Activated naive CD4-positive, alpha-beta T cell treated with Interleukin-2 at 50 U/mL for 16 hours (primary cell): ENCODE results near the gene DDI2.

ENCODE experiments used
- DNase-seq: peaks from one replicate; pipeline ENCODE4 v3.0.0-alpha.2; 2020

The DDI2 gene

DNA sequence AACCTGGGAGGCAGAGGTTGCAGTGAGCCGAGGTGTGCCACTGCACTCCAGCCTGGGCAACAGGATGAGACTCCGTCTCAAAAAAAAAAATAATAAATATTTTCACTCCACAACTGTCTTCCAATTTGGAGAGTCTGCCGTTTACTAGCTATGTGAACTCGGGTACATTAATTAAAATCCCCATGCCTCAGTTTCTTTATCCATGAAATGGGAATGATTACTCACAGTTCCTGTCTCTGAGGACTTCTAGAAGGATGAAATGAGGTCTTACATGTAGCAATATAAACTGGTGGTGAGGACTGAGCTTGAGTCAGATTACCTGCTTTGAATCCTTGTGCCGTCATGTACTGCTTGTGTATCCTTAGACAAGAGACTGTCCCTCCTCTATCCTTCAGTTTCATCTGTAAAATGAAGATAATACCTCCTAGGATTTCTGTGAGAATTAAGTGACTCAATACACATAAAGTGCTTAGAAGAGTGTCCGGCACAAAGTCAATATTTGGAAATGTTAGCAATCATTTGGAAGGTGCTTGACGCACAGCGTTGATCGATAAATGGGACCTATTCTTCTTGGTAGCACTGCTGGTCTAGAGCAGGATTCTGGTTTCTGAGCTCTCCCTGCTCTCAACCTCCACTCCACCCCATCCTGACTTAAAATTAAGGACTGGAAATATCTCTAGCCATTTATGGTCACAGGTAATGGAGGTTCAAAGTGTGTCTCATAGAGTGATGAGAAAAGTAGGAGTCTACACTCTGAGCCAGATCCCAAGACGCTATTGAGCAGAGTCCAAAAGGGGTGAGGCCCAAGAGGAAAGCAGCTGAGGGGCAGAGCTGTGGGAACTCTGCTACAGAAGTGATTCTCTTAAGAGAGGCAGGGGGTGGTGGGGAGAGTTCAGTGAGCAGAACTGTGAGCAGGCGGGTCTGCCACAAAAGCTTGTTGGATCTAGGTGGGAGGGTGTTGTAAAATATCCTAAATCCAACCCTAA, 11.6 kb upstream of the DDI2 start:
- DNase-seq: no peak

DNA sequence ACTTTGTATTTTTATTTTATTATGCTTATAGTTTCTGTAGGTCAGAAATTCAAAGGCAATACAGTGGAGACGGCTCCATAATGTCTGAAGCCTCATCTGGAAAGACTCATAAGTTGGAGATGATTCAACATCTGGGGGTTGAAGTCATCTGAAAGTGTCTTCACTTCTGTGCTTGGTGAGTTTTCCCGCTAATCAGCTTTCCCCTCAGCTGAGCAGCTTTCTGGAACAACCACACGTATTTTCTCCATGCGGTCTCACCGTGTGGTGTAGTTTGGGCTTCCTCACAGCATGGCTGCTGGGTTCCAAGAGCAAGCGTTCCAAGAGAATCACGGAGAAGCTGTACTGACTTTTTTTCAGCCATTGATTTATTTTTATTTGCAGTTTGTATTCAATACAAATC, 7.6 kb upstream of the DDI2 start:
- no peak for DNase-seq

DNA sequence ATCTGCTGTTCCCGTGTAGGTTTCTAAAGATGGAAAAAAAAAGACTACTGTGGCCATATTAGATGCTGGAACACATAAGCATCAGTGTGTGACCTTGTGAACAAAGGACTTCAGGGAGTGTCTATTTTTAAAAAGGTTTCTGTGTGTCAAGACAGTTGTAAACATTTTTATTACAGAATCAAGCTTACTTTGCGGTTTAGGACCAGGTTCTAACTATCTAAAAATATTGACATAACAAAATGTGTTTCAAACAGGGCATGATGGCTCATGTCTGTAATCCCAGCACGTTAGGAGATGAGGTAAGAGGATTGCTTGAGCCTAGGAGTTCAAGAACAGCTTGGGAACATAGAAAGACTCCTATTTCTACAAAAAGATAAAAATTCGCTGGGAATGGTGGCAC, 7.1 kb upstream of the DDI2 start:
- no peak for DNase-seq

GRCh38 chr1:15616373-15617172, 685 bp upstream of the DDI2 start:
- peak; percentile 6 for DNase-seq

GRCh38 chr1:15618077-15618654, 908 bp downstream of the DDI2 start:
- DNase-seq: no peak

DNA sequence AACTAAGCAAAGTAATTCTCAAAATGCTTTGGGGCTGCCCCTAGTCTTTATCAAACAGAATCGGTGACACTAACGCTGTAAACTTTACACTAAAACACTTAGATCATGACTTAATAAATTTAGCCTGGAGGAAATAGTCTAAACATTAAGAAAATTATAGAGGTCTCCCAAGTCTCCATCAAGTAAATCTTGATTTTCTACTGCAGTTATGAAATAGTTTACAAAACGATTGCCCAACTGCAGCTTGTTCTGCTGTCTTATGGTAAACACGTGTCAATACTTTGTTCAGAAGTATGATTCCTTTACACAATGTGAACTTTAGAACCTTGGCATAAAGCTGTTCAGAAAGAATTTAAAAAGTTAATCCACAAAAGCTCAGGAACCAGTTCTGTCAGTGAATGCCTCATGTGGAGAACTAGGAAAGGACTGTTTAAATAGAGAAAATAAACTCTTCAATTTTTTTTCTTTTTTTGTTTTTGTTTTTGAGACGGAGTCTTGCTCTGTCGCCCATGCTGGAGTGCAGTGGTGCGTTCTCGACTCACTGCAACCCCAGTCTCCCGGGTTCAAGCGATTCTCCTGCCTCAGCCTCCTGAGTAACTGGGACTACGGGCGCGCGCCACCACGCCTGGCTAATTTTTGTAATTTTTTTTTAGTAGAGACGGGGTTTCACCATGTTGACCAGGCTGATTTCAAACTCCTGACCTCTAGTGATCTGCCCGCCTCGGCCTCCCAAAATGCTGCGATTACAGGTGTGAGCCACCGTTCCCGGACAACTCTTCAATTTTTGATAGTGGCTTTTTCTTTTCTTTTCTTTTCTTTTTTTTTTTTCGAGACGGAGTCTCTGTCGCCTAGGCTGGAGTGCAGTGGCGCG, 1.6 kb downstream of the DDI2 start:
- DNase-seq: no peak

DNA sequence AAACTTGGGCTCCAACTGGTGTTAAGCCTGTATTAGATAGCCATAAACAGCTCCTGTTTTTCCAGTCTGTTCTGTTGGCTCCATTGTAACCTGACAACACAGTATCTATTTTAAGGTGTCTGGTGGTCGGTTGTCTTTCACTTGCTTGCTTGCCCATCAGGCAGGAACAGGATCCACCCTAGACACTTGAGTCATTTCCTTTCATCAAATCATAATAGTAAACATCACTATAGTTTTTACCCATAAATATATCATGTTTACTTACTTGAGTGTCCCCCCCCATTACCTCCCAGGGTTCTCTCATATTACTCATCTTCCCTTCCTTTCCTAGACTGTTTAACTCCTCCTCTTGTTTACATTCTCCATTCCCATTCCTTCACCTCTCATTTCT, 2.9 kb downstream of the DDI2 start:
- DNase-seq: no peak

GRCh38 chr1:15620902-15621682, 3.8 kb downstream of the DDI2 start:
- no peak for DNase-seq

DNA sequence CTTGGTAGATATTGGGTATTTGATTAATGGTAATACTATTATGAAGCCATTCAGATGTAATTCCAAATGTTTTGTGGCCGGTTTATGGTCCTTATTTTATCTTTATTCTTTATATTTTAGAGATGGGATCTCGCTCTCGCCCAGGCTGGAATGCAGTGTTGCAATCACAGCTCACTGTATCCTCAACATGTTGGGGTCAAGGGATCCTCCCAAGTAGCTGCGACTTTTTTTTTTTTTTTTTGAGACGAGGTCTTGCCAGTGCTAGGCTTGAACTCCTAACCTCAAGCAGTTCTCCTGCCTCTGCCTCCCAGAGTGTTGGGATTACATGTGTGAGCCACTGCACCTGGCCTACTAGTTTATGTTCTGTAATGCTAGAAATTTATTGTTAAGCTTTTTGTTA, 4.7 kb downstream of the DDI2 start:
- DNase-seq: no peak

GRCh38 chr1:15622712-15623373, 5.6 kb downstream of the DDI2 start:
- DNase-seq: no peak

DNA sequence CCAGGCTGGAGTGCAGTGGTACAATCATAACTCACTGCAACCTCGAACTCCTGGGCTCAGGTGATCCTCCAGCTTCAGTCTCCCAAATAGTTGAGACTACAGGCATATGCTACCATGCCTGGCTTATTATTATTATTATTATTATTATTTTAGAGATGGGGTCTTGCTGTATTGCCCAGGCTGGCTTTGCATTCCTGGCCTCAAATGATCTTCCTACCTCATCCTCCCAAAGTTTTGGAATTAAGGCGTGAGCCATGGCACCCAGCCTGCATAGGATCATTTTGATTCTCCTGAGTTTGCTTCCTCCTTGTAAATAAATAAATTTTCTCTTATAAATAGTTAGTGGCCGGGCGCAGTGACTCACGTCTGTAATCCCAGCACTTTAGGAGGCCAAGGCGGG, 6.2 kb downstream of the DDI2 start:
- DNase-seq: no peak

GRCh38 chr1:15624133-15624714, 7.0 kb downstream of the DDI2 start:
- no peak for DNase-seq

- DNase-seq: no peak
Measured at GRCh38 chr1:15625056-15625917, 8.0 kb downstream of the DDI2 start.

DNA sequence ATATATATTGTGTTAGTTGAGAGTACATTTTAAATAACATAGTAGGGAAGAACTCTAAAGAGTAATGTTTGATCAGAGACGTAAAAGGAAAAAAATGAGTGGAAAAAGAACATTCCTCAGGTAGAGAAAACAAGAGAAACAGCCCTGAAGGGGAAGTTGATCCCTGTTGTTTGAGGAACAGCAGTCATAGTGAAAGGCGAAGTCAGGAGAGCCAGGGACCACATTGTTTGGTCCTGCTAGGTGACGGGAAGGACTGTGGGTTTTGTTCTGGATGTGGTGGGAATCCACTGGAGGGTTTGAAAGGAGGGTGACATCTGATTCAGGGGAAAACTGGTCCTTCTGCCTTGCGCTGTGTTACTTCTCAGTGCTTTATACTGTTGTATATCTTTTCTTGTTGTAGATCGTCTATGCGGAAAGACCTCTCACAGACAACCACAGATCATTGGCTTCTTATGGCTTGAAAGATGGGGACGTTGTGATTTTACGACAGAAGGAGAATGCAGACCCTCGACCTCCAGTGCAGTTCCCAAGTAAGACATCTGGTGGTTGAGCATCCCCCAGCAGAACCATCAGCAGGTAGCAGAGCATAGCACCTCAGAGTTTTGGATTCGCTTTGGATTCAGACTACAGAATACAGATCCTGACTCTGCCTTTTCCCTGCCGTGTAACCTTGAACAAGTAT, 9.2 kb downstream of the DDI2 start:
- no peak for DNase-seq

- DNase-seq: no peak
Measured at GRCh38 chr1:15627343-15627988, 10.2 kb downstream of the DDI2 start.

- no peak for DNase-seq
Measured at GRCh38 chr1:15628003-15628402, 10.7 kb downstream of the DDI2 start.

GRCh38 chr1:15633756-15634420, 16.6 kb downstream of the DDI2 start:
- DNase-seq: no peak

GRCh38 chr1:15636436-15636835, 19.2 kb downstream of the DDI2 start:
- no peak for DNase-seq
